ENCODE measurements around the gene WDR73. TPM values are rescaled to one million over a fixed set of nuclear protein-coding genes. Genes with fewer than 3 reads are reported as not detected.

Gene WDR73
- 37.3 to 48.7 TPM (median 37.8 TPM) in 5 replicates for total RNA-seq (2022; extraction: Qiagen RNA extraction; ENCODE audit: low read depth)

GRCh38 chr15:84653910-84654688 is at the start of gene WDR73:
Gene WDR73, minus strand, starts transcription at chr15:84654283. Its CDS starts 9 bp downstream, at chr15:84654274.

GRCh38 chr15:84658080-84658787 is 4.2 kb upstream of the WDR73 start, which contains the start of gene NMB:
Gene NMB, minus strand, starts transcription at chr15:84658199. Its CDS starts 47 bp downstream, at chr15:84658152.

GRCh38 chr15:84600687-84601554 is 53.2 kb downstream of the WDR73 start, which contains the start of gene ZSCAN2:
Gene ZSCAN2, plus strand, starts transcription at chr15:84601009. Its CDS starts 2,919 bp downstream, at chr15:84603928.

Other genes starting within 250 kb of the WDR73 start
- gene ZSCAN2, start 53.3 kb downstream of the WDR73 start, total RNA-seq (2022; extraction: Qiagen RNA extraction; ENCODE audit: low read depth) = 12.7 to 17.0 TPM (median 14.8 TPM) in 5 replicates
- 16.4 to 29.4 TPM (median 26.3 TPM) in 5 replicates for gene NMB, start 3.9 kb upstream of the WDR73 start, total RNA-seq (2022; extraction: Qiagen RNA extraction; ENCODE audit: low read depth)
- 294 to 472 TPM (median 333 TPM) in 5 replicates for gene SEC11A, start 61.9 kb upstream of the WDR73 start, total RNA-seq (2022; extraction: Qiagen RNA extraction; ENCODE audit: low read depth)
- 16.2 to 21.8 TPM (median 19.9 TPM) in 5 replicates for gene ZNF592, start 94.3 kb upstream of the WDR73 start, total RNA-seq (2022; extraction: Qiagen RNA extraction; ENCODE audit: low read depth)
- gene ALPK3, start 163.1 kb upstream of the WDR73 start, total RNA-seq (2022; extraction: Qiagen RNA extraction; ENCODE audit: low read depth) = 0.02 to 0.12 TPM (median 0.09 TPM) in 5 replicates
- gene SLC28A1, start 230.4 kb upstream of the WDR73 start, total RNA-seq (2022; extraction: Qiagen RNA extraction; ENCODE audit: low read depth) = 0.07 TPM in 1 of 5 replicates, not detected in the others

Data from A549 treated with RU486 at 1 μM for 4 hours (cell line).